HEK293 (cell line): ENCODE measurements around the gene ARHGAP27.

Experiments used
- CTCF ChIP-seq: fragments of 450-650 bp; formaldehyde crosslinking; IDR thresholded peaks from 2 replicates; pipeline ENCODE4 v1.5.1; 2016; ENCODE audit warnings: missing biosample characterization, missing genetic modification characterization
- PRDM10 ChIP-seq: fragments of 450-650 bp; formaldehyde crosslinking; IDR thresholded peaks from 2 replicates; pipeline ENCODE4 v1.5.1; 2016; ENCODE audit warnings: missing biosample characterization, missing genetic modification characterization
- YY2 ChIP-seq: fragments of 450-650 bp; formaldehyde crosslinking; IDR thresholded peaks from 2 replicates; pipeline ENCODE4 v1.5.1; 2016; ENCODE audit warnings: missing biosample characterization, missing genetic modification characterization
- ZNF10 ChIP-seq: fragments of 450-650 bp; formaldehyde crosslinking; IDR thresholded peaks from 2 replicates; pipeline ENCODE4 v1.5.1; 2017; ENCODE audit warnings: missing biosample characterization, missing genetic modification characterization
- ZNF146 ChIP-seq: fragments of 450-650 bp; formaldehyde crosslinking; IDR thresholded peaks from 2 replicates; pipeline ENCODE4 v1.5.1; 2016; ENCODE audit warnings: missing biosample characterization, missing genetic modification characterization
- ZNF23 ChIP-seq: fragments of 450-650 bp; formaldehyde crosslinking; IDR thresholded peaks from 2 replicates; pipeline ENCODE4 v1.5.1; 2016; ENCODE audit warnings: missing biosample characterization, missing genetic modification characterization, borderline replicate concordance
- ZNF24 ChIP-seq: fragments of 450-650 bp; formaldehyde crosslinking; IDR thresholded peaks from 2 replicates; pipeline ENCODE4 v1.5.1; 2016; ENCODE audit warnings: missing biosample characterization, missing genetic modification characterization
- ZNF423 ChIP-seq: fragments of 450-650 bp; formaldehyde crosslinking; IDR thresholded peaks from 2 replicates; pipeline ENCODE4 v1.5.1; 2016; ENCODE audit warnings: missing biosample characterization, missing genetic modification characterization
- ZNF473 ChIP-seq: fragments of 450-650 bp; formaldehyde crosslinking; IDR thresholded peaks from 2 replicates; pipeline ENCODE4 v1.5.1; 2017; ENCODE audit warnings: missing biosample characterization, missing genetic modification characterization
- ZNF560 ChIP-seq: fragments of 450-650 bp; formaldehyde crosslinking; IDR thresholded peaks from 2 replicates; pipeline ENCODE4 v1.5.1; 2017; ENCODE audit warnings: missing biosample characterization, missing genetic modification characterization, borderline replicate concordance
- ZNF645 ChIP-seq: fragments of 450-650 bp; formaldehyde crosslinking; IDR thresholded peaks from 2 replicates; pipeline ENCODE4; 2016; ENCODE audit warnings: missing biosample characterization, missing genetic modification characterization
- ZNF654 ChIP-seq: fragments of 450-650 bp; formaldehyde crosslinking; IDR thresholded peaks from 2 replicates; pipeline ENCODE4 v1.5.1; 2016; ENCODE audit warnings: low read depth, missing biosample characterization, missing genetic modification characterization

- TF ChIP-seq CTCF (tag by site-specific recombination) (no peak), ZNF23 (tag by site-specific recombination) (no peak), YY2 (tag by site-specific recombination) (no peak), ZNF473 (tag by site-specific recombination) (no peak), ZNF423 (no peak), ZNF24 (tag by site-specific recombination) (no peak), PRDM10 (tag by site-specific recombination) (no peak), ZNF654 (tag by site-specific recombination) (no peak), ZNF146 (tag by site-specific recombination) (no peak), ZNF10 (tag by site-specific recombination) (no peak), ZNF645 (tag by site-specific recombination) (no peak), ZNF560 (tag by site-specific recombination) (no peak)
Measured at GRCh38 chr17:45409659-45410076, 23.0 kb downstream of the ARHGAP27 start.
